Measurements from ENCODE around the gene DBH.

DBH gene

DNA sequence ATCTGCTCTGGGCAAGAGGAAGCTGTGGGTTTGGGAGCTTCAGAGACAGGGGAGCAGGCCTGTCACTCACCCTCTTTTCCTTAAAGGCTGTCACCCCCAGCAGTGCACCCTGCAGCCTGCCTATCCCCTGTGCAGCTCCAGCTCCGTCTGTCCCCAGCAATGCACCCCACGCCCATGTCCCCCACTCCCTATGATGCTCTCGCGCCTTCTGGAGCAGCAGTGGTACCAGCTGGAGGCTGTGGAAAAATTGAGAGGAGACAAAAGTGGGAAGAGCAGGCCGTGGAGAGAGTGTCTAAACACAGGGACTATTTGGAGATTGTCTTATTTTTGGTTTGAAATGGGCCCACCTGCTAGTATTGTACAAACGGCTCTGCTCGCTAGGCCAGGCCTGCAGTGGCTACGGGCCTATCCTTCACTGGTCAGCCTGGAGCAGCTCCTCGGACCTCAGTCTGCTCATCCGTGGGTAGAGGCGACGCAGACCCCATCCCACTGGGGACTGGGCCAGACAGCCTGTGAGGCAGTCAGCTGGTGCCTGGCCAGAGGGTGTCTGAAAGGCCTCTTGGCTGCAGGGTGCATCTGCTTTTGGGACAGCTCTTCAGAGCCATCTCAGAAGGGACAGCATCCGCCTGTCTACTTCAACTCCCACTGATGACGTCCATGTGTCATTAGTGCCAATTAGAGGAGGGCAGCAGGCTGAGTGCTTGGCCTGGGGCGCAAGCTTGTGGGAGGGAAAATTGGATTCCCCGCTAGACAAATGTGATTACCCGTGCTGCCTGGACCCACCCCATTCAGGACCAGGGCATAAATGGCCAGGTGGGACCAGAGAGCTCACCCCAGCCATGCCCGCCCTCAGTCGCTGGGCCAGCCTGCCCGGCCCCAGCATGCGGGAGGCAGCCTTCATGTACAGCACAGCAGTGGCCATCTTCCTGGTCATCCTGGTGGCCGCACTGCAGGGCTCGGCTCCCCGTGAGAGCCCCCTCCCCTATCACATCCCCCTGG, at the start of gene DBH:
Gene DBH, plus strand, starts transcription at position 831 of the 999 bp plus-strand sequence. Its CDS starts 9 bp downstream, at position 840.
- no peak for DNase-seq

DNA sequence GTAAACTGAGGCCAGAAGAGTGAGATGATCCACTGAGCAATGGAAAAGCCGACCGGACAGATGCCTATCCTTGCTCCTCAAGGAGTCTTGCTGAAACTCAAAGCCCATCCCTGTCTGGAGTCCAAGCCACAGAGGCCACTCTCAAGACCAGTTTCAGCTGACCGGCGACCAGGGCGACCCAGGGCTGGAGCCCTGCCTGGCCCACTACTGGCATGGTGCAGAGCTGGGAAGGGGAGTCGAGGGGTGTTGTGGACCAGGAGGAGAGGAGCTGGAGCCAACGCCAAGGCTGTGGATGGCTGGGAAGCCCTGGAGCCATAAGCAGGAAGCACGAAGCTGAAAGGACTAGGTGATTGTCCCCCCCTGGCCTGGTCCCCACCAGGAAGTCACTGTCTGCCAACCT, 49.1 kb upstream of the DBH start:
- no peak for DNase-seq

DNA sequence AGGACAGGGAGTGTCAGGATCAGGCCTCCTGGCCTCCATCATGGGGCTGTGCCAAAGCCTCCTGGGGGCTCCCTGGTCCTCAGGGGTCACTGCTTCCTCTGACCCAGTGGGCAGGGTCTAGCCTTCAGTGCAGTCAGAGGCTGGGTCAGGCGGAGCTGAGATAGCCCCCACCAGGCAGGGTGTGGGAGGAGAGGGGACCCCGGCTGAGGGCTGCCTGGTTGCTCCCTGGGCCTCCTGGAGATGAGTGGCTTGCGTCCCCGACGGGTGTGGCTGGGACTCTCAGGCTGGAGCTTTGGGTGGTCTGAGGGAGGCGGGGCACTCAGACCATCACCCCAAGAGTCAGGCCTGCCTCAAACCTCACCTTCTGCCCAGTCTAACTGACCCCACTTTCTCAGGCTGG, 48.7 kb upstream of the DBH start:
- DNase-seq, result no peak

DNA sequence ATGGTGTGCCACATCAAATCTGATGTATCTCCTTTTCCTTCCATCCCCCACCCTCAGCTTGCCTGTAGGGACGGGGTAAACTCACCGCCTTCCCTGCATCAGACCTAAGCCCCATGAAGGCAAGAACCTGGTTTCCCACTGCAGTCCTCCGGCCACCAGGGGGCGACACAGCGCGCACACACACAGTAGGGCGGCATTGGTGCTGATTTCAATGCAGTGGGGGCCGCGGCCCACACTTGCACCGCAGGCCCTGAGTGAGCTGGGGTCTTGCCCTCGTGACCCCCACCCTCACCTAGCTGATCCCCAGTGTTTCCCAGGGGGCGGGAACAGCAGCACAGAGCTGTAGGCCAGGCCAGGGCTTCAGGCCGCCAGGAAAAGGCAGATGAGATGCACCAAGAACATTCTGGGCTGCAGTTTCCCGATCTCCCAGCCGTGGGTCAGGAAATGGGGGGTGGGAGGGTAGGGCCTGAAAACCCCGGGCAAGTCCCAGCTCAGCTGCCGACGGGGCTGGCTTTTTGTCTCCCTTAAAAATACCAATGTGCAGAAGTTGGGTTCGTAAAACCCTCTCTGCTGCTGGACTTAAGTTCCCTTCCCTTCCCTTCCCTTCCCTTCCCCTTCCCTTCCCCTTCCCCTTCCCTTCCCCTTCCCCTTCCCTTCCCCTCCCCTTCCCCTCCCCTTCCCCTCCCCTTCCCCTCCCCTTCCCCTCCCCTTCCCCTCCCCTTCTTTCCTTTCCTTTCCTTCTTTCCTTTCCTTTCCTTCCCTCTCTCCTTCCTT, 46.5 kb upstream of the DBH start:
- DNase-seq, result peak; percentile 17

DNA sequence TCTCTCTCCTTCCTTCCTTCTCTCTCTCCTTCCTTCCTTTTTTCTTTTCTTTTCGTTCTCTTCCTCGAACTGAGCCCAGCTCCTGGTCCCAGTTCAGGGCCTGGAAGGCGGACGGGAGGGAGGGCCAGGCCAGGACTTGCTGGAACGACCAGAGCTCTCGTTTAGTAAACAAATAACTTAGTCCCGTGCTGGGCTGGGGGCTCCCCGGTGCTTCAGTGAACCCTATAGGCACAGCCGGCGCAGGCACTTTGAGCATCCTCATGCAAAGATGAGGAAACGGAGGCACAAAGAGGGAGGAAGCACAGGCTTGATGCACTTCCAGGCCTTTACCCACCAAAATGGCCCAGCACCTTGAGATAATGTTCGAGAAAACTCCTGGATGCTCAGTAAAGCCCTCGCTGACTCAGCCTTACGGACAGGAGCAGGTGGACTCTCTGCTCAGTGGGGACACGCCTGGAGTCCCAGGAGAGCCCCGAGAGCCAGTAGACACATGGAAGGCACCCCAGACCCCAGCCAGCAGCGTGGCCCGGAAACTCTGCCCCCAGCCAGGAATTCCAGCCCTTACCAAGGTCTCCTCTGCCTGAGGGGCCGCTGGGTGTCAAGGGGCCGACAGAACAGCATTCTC, 45.8 kb upstream of the DBH start:
- DNase-seq, result no peak

DNA sequence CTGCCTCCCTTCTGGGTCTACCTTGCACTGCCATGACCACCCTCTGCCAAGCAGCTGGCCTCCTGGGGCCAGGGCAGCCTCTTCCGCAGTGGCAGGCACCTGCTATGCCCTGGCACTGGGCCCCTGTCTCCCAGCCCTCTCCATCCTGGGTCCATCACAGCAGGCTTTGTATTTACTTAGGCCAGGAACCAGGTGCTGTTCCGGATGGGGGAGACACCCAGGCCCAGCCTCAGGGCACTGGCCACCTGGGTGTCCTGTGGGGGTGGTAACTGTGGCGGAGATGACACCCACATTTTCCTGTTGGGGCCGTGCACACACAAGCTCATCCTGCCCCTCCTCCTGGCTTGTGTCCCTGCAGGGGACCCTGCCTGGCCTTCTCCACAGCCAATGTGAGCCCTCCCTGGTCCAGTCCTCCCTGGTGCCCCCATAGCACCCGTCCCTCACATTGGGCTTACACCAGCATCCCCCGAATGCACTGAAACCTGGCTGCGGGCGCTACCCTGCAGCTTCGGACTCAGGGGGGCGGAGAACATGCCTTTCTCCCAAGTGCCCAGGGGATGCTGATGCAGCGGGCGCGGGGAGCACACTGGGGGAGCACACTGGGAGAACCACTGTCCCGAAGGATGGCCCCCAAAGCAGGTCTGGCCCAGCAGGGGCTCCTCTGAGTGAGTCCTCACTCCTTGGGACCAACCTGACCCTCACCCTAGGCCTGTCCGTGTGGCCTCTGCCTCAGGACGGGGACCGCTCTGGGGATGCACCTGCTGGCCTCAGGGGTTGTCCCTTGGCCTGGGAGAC, 44.9 kb upstream of the DBH start:
- DNase-seq, result no peak

DNA sequence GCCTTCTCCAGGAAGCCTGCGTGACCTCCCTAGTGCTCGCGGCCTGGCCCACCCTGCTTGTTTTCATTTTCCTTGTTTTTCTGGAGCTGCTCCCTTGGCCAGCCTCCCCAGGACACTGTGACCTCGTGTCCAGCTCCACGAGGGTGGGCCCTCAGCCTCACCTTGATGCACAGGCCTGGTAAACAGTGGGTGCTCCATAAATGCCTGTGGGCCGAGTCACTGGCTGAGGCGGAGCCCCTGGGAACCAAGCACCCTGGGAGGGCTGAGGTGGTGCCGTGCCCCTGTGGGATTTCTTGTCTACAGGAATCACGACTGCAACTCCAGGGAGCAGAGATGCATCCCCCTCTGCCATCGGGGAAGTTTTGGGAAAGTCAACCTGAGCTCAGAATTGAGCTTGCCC, 44.2 kb upstream of the DBH start:
- DNase-seq, result no peak

DNA sequence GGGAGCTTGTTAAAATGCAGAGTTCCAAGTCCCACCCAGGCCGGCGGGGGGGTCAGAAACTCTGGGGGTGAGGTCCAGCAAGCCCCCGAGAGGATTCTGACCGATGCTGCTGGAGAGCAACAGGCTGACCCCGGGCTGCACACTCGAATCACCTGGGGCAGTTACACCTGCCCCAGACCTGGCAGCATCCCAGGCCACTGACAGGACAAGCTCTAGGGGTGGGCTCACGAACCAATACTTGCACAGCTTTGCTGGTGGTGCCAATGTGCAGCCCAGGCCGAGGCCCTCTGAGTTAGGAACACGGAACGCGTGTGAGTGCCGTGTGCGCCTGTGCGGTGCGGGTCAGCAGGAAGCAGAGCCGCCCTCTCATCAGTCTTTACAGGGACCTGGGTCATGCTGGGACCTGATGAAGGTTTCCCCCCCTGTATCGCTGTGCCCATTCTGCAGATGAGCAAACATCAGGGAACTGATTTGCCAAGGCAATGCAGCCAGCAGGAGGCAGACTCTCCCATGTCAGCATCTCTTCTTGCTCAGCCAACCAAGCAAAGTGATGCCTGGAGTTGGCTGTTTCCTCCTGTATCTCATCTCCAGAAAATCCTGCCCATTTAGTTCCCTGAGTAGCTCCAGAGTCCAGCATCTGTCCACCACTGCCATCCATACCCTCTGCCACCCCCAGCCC, 43.3 kb upstream of the DBH start:
- DNase-seq, result no peak

DNA sequence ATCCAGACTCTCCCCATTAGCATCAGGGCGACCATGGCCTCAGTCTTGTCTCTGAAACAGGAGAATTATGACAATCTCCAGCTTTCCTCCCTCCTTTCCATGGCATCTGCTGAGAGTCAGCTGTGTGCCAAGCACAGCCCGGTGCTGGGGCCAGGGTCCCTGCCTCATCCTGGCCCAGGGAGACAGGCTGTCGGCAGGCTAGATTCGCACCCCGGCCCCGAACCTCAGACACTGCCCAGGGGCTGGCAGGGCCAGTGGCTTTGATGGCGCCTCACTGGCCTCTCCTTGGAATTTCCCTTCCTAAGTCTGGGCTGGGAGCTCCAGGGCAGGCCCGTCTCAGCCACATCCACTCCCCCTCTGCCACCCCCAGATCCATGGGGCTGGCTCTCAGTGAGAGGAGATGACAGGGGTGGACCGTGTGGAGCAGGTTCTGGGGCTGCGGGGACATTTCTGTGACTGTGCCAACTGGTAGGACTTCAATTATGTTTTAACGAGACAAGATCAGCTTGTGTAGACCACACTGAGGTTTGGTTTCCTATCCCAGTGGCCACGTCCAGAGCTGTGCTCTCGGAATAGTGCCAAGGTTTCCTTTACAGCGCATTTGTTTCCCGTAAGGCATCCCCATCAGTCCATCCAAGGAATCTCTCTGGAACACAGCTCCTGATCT, 42.4 kb upstream of the DBH start:
- DNase-seq, result no peak

DNA sequence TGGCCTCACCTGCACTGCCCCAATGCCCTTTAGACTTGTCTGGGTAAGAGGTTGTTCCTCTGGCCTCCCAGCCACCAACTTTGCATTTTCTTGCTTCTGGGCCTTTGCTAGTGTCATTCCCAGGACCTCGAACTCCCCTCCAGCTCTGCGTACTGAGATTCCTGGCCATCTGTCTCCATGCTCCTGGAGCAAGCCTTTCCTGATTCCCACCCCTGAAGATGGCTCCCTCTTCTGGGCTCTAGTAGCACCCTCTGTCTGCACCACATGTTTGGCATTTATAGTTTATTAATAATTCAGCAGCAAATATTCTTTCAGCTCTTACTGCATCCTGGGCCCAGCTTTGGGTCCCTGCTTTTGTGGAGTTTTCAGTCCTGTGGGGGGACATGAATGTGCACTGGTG, 41.9 kb upstream of the DBH start:
- no peak for DNase-seq

DNA sequence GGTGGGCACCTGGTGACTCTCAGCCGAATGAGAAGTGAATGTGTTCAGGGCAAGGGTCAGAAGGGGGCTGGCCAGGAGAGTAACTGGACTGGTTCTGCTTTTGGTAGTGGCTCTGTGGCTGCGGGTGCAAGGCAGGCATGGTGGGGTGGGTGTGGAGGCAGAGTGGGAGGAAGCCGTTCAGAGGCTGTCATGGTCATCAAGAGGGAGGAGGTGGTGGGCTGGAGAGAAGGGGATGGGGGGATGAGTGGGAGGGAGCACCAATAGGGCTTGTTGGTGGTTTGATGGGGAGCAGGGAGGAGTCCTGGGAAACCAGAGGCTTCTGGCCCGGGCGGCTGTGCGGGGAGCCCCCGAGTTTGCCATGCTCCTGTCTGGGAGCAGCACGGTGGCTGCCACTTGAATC, 40.3 kb upstream of the DBH start:
- DNase-seq, result no peak

DNA sequence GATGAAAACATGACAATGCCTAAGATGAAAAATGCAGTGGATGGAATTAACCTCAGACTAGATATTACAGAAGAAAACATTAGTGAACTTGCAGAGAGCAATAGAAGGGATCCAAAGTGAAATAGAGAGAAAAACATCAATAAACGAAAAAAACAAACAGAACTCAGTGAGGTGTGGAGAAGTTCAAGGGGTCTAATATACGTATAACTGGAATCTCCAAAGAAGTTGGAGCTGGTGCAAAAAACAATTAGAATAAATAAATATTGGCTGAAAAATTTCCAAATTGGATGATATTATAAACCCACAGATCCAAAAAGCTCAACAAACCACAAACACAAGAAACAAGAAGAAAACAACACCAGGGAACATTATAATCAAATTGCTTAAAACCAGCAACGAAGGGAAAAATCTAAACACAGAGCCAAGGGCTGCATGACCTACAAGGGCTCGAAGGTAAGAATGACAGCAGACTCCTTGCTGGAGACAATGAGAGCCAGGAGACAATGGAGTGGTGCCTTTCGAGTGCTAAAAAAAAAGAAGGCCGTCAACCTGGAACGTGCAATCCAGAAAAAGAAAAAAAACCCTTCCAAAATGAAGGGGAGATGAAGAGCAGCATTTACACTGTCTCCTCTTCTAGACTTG, 38.7 kb upstream of the DBH start:
- DNase-seq, result no peak

DNA sequence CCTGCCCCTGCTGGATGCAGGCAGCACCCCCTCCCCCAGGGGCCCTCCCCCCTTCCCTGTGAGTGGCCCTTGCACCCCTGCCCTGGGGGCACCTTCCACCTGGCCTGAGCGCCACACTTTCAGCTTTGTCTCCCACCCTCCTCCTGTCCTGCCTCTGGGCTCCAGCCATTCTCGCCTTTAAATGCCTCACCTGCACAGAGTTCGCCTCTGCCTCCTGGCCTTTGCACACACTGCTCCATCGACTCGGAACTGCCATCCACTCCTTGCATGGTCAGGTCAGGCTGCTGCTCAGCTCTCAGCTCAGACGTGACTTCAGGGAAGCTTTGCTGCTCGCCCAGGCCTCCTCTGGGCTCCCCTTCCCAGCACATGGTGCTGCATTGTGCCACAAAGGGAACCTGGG, 37.2 kb upstream of the DBH start:
- DNase-seq, result no peak

DNA sequence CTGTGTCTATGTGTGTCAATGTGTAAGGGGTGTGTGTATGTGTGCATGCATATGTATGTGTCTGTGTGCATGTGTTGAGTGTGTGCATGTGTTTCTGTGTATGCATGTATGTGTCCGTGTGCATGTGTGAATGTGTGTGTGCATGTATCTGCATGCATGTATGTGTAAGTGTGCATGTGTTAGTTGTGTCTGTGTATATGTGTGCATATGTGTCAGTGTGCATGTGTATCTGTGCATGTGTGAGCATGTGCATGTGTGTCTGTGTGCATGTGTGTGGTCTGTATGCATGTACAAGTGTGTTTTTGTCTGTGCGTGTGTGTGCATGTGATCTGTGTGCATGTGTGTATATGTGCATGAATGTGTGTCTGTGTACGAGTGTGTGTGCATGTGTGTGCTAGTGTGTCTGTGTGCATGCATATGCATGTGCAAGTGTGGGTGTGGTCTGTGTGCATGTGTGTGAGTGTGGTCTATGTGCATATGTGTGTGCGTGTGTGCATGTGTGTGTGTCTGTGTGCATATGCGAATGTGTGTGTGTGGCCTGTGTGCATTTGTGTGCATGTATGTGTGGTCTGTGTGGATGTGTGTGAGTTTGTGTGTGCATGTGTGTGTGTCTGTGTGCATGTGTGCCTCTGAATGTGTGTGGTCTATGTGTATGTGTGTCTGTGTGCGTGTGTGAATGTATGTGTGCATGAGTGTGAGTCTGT, 36.5 kb upstream of the DBH start:
- no peak for DNase-seq

DNA sequence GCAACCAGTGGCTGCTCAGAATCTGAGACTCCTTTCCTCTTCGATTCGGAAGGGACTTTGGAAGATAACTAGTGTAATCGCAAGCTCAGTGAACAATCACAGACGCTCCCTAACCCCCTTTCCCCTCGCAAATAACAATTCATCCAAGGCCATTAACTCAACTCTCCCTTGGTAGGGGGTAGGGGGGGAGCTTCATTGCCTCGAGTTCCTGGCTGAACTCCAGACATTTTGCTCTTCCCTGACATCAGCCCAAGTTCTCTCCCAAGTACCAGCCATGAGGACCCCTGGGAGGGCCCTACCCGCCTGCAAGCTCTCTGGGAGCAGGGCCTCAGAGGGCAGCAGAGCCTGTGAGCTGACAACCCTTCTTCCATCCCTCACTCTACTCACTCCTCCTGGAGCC, 35.4 kb upstream of the DBH start:
- no peak for DNase-seq

DNA sequence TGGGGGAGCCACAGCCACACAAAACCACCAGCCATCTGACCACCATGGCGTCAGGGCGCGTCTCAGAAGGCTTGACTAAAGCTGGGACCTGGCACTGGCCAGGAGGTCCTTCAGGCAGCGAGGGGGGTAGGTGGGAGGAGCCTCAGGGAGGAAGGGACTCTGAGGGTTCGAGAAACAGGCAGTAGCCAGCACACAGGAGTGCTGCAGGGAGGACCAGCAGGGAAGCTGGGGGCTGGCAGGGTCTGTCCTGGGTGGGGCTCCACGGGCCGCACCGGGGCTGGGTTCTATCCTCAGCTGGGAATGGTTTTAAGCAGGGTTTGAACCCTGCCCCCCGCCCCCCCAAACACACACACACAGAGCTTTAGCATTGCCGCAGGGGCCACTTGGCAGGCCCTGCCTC, 34.4 kb upstream of the DBH start:
- no peak for DNase-seq

DNA sequence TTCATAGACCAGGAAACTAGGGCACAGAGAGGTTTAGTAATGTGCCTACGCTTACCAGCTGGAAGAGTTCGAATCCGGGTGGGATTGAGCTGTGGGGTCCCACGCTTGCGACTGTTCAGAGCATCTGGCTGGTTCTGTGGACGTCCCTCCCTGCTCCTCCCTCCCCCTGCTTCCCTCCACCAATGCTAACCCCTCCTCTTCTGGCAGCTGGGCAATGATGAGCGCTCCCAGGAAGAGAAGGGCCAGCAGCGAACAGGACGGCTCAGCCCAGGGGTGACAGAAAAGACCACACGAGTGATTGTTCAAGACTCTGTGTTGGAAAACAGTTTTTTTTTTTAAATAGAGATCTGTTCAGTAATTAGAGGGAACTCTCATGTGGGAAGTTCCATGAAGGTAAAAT, 33.9 kb upstream of the DBH start:
- no peak for DNase-seq

DNA sequence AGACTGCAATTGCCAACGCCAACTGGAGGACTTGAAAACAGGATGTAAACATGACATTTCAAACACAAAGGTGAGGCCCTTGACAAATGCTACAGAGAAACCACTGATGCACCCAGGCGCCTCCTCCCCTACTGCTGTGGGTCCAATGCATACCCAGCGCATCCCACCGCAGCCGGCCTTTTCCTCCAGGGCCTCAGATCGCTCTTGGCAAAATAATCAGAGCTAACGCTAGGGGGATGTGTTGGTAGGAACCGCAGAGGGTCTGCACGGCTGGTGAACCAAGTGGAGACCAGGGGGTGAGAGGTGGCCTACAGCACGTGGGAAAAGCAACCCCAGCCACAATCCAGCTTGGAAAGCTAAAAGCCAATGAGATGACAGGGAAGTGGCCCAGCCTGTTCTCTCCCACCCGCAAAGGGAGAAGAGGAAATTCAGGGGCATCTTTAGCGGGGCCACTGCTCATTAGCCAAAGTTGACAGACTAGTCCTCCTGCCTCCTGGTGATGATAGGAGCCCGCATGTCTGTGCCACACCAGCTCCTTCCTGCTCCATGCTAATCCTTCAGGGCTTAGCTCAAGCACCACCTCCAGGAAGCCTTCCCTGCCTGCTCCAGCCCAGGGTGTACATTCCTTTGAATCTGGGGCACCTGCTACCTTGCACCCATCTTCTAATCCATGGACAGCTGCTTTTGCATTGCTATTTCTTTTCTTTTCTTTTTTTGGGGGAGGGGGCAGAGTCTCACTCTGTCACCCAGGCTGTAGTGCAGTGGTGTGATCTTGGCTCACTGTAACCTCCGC, 32.8 kb upstream of the DBH start:
- DNase-seq, result no peak

DNA sequence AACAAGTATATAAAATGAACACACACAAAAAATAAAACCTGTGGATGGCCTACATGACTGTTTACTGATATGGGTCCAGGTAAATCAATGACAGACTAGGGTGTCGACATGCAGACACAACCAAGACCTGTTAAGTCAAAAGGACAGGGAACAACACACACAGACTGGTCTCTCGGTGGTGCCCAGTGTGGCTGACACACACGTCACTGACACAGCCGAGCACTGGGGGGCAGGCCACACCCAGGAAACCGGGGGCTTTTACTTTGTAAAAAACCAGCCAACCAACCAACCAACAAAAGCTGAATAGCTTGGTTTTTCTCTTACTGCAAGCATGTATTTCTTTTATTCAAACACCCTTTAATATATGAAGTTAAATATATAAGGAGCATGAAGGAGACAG, 31.9 kb upstream of the DBH start:
- DNase-seq, result peak; percentile 8

DNA sequence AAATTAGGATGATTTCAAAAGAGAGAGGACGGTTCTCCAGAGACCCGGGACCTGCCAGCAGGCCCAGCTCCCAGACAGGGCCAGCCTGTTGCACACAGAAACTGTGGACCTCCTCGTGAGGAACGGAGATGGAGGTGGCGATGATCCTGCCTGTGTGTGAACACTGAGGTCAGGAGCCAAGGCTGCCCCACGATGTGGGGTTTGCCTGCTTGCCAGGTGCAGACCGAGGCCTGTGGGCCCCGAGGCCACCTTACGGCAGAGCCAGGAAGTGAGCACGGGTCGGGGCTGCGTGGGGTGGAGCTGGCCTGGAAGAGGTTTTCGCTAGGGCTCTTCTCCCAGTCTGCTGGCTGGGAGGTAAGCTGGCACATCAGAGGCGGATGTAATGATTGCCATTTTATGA, 31.3 kb upstream of the DBH start:
- DNase-seq, result no peak

Data from activated effector memory CD4-positive, alpha-beta T cell treated with Interleukin-2 at 50 U/mL for 16 hours (primary cell).